Aorta (tissue), 5 donors: Measurements from ENCODE around the gene EPHA3. TPM values are rescaled to one million over a fixed set of nuclear protein-coding genes. Genes with fewer than 3 reads are reported as not detected.

Source experiments
- ATAC-seq: fragments of 200-7000 bp; cut with Tn5 transposase; one replicate; pipeline ENCODE4 v1.9.1; 2022; ENCODE audit warnings: moderate library complexity; ENCODE audit not compliant: low FRiP score
- DNase-seq, 2 donors: peaks; one replicate each; pipeline ENCODE4 v3.0.0-alpha.2; 2020
- H3K27ac ChIP-seq, 2 donors: one replicate each; pipeline ENCODE4 v1.5.1; 2013; ENCODE audit warnings: low read length in 2 of 2, mild to moderate bottlenecking in 2 of 2, moderate library complexity in 2 of 2, control low read depth in 1 of 2, inconsistent platforms in 1 of 2, low read depth in 1 of 2
- H3K27me3 ChIP-seq, 2 donors: one replicate each; pipeline ENCODE4 v1.6.1; 2013; ENCODE audit warnings: control low read depth in 1 of 2, low read length in 1 of 2, mild to moderate bottlenecking in 1 of 2, moderate library complexity in 1 of 2; ENCODE audit not compliant: insufficient read depth in 2 of 2, control insufficient read depth in 1 of 2
- H3K36me3 ChIP-seq, 2 donors: one replicate each; pipeline ENCODE4 v1.6.1; 2013; ENCODE audit warnings: control low read depth in 1 of 2, low read length in 1 of 2, mild to moderate bottlenecking in 1 of 2; ENCODE audit not compliant: insufficient read depth in 2 of 2, control insufficient read depth in 1 of 2
- H3K4me1 ChIP-seq, 2 donors: one replicate each; pipeline ENCODE4 v1.6.1; 2013; ENCODE audit warnings: low read length in 2 of 2, control low read depth in 1 of 2, mild to moderate bottlenecking in 1 of 2, moderate library complexity in 1 of 2; ENCODE audit not compliant: insufficient read depth in 2 of 2, control insufficient read depth in 1 of 2
- H3K4me3 ChIP-seq, 2 donors: one replicate each; pipeline ENCODE4 v1.5.1; 2013; ENCODE audit warnings: low read length in 2 of 2, control low read depth in 1 of 2, mild to moderate bottlenecking in 1 of 2
- H3K9me3 ChIP-seq: one replicate; pipeline ENCODE4 v1.6.1; 2013; ENCODE audit warnings: mild to moderate bottlenecking, low read length; ENCODE audit not compliant: control insufficient read depth
- WGBS, 2 donors: extraction: QIAGEN DNeasy Blood & Tissue Kit; methylation state at CpG; one replicate each; pipeline ENCODE4 v1.1.7; 2013; 5-methylcytosine and 5-hydroxymethylcytosine counted together
- intact Hi-C, 2 donors: fragments of 100-400 bp; cut with DNase I; formaldehyde crosslinking; loops; one replicate each; pipeline versions ENCODE4 v1.14.2 to v1.15.0; 2022
- polyA plus RNA-seq, 2 donors: library from polyadenylated mRNA; stranded (reverse); fragments of 200-250 nt; gene quantifications; one replicate each; pipeline ENCODE4 v1.2.3, GENCODE V29; 2013
- total RNA-seq, 2 donors: library from RNA; stranded (reverse); fragmentation: NEBNext Ultra II Directional; extraction: Animal tissue kit (Norgen Biotek cat#: 25700); gene quantifications; one replicate each; pipeline ENCODE4 v1.2.1, GENCODE V29; 2021
- donor health status: healthy with polysubstance abuse.
- donor health status: Bipolar disorder and iron deficiency.
- donor health status: DM: no; HTN: no; CAD: no.
- donor health status: DM: no; HTN: no; CAD: no.
- donor health status: DM: yes; HTN: yes; CAD: no.

EPHA3 gene
- total and polyA plus RNA-seq, 4 donors: 1.0 to 19.3 (median 6.7) TPM

DNA sequence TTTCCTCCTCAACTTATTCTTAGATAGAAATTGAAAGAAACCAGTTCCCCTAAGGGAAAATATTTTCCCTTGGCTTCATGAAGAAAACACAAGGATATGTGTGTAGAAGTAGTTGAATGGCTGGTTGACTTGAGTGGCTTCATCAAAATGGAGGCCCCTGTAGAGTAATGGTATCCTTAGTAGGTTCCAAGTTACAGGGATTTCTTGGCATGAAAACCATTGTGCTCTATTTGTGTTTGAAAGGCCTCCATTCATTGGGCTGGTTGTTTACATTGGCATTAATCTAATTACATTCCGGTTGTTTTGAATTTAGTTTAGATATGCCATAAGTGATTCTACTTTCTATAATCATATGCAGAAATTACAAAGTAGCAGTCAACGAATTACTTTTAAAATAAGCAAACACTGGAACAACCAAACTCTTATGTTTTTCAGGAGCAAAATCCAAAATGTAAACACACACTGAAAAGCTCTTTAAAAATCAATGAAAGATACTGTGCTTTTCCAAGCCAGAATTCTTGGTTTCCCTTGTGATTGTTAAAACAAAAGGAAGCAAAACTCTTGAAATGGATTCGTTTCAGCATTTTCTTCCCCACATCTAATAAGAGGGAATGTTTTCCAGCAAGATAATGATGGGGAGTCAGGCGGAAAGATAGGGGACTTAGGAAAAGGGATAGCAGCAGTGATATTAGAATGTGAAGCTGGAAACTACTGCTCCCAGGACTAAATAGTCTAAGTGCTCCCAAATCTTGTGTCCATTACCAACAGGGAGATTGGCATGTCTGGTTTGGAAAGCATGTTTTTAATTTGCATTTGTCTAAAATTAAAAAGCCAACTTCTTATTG, 77.0 kb downstream of the EPHA3 start:
- no peaks in the 10 kb centered on the region for H3K9me3 ChIP-seq
- intact Hi-C loops: no loop called here
- no peak overlapping the region for H3K27ac ChIP-seq
- 41 to 44% methylated on average over 4 of the region's 4 CpGs for WGBS, 2 donors
- H3K4me3 ChIP-seq: no peak overlapping the region
- no peaks in the 10 kb centered on the region for H3K27me3 ChIP-seq
- no peak for ATAC-seq
- no peaks in the 10 kb centered on the region for H3K36me3 ChIP-seq
- no peaks in the 10 kb centered on the region for H3K4me1 ChIP-seq
- DNase-seq: no peak

GRCh38 chr3:89186456-89186855, 79.0 kb downstream of the EPHA3 start:
- Histone ChIP-seq H3K4me1 (no peaks in the 10 kb centered on the region), H3K9me3 (no peaks in the 10 kb centered on the region), H3K4me3 (no peak overlapping the region), H3K27me3 (no peaks in the 10 kb centered on the region), H3K36me3 (no peaks in the 10 kb centered on the region), H3K27ac (no peak overlapping the region)
- no peak for DNase-seq
- 90 to 91% methylated on average over 4 of the region's 4 CpGs for WGBS, 2 donors
- no peak for ATAC-seq
- intact Hi-C loops: no loop called here

- Histone ChIP-seq H3K27ac (no peak overlapping the region), H3K4me1 (no peaks in the 10 kb centered on the region)
- WGBS, 2 donors: 78 to 79% methylated on average over 3 of the region's 3 CpGs
Measured at GRCh38 chr3:89198591-89198990, 91.2 kb downstream of the EPHA3 start.

GRCh38 chr3:89212619-89213018, 105.2 kb downstream of the EPHA3 start:
- Histone ChIP-seq H3K36me3 (no peaks in the 10 kb centered on the region), H3K27me3 (no peaks in the 10 kb centered on the region), H3K4me1 (no peaks in the 10 kb centered on the region), H3K27ac (no peak overlapping the region), H3K9me3 (no peaks in the 10 kb centered on the region), H3K4me3 (no peak overlapping the region)
- WGBS, 2 donors: 60% methylated on average over 1 of the region's 1 CpG
- intact Hi-C loops: no loop called here
- ATAC-seq: no peak
- no peak for DNase-seq

More at GRCh38 chr3:89198591-89198990, 91.2 kb downstream of the EPHA3 start:
- no peaks in the 10 kb centered on the region for H3K27me3 ChIP-seq
- H3K36me3 ChIP-seq: no peaks in the 10 kb centered on the region
- H3K9me3 ChIP-seq: no peaks in the 10 kb centered on the region
- ATAC-seq (no peak), DNase-seq (no peak)
- H3K4me3 ChIP-seq: no peak overlapping the region
- intact Hi-C loops: no loop called here

DNA sequence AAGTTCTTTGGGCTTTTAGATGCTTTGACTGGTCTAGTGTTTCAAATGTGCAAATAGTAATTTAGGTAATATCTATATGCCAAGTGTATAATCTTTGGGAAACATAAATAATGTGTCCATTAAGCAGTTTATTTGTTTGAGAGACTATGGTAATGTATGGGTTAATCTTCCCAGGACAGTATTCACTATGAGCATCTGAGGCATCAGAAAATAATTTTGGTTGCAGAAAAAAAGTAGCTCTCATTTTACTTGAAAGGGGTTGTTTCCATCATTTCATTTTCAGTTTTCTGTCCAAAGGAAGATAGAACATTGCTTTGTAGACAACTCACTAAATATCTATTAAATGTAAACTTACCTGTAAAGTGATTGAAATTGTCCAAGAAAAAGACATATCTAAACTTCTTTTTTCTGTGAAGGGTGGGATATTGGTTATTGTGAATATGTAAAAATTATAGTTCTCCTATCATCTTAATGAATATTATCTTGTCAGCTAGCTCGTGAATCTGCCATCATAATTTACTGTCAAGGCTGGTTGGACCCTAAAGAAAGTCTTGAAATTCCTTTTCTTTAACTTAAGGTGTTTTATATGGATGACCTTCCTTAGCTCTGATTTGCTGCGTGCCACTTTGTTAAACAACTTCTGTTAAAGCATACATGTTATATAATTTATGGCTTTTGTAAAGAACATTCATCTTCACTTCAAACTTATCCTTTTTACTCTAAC, 108.8 kb downstream of the EPHA3 start:
- Histone ChIP-seq H3K4me3 (no peak overlapping the region), H3K4me1 (no peaks in the 10 kb centered on the region), H3K9me3 (no peaks in the 10 kb centered on the region), H3K36me3 (no peaks in the 10 kb centered on the region), H3K27me3 (no peaks in the 10 kb centered on the region), H3K27ac (no peak overlapping the region)
- no peak for DNase-seq
- ATAC-seq: no peak
- intact Hi-C loops: no loop called here
- 57 to 70% methylated on average over 2 of the region's 2 CpGs for WGBS, 2 donors

DNA sequence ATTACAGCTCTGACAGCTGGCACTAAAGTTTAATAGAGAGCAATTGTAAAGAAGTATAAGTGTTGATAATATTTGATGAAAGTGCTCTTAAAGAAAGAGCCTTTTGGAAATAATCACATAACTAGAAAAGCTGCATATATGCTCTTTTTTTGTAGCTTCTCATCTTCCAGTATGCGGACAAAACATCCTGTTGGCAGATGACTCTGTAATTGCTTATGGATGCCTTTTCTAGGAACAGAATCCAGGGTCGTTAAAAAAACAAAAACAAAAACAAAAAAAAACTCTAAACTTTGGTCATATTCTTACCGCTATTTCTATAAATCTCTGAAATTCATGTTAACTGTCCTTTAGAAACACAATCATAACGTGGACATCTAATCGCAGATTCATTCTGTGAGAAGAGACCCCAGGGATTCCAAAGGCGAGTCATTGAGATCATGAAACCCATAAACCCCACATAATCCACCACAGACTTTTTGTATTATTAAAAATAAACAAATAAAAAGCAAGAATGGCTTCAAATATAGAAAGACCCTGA, 109.8 kb downstream of the EPHA3 start:
- Histone ChIP-seq H3K36me3 (no peaks in the 10 kb centered on the region), H3K27me3 (no peaks in the 10 kb centered on the region), H3K9me3 (no peaks in the 10 kb centered on the region), H3K27ac (no peak overlapping the region), H3K4me3 (no peak overlapping the region), H3K4me1 (no peaks in the 10 kb centered on the region)
- WGBS, 2 donors: 70 to 76% methylated on average over 6 of the region's 6 CpGs
- ATAC-seq (no peak), DNase-seq (no peak)
- intact Hi-C loops: no loop called here

GRCh38 chr3:89221924-89222323, 114.5 kb downstream of the EPHA3 start:
- intact Hi-C loops: no loop called here
- no peaks in the 10 kb centered on the region for H3K9me3 ChIP-seq
- no peak overlapping the region for H3K27ac ChIP-seq
- WGBS, 2 donors: 92 to 93% methylated on average over 1 of the region's 1 CpG
- no peak for DNase-seq
- H3K4me1 ChIP-seq: no peaks in the 10 kb centered on the region
- no peaks in the 10 kb centered on the region for H3K27me3 ChIP-seq
- H3K36me3 ChIP-seq: no peaks in the 10 kb centered on the region
- H3K4me3 ChIP-seq: no peak overlapping the region
- ATAC-seq: no peak

- DNase-seq: no peak
- intact Hi-C loops: no loop called here
Measured at GRCh38 chr3:89223188-89223587, 115.8 kb downstream of the EPHA3 start.

More at GRCh38 chr3:89223188-89223587, 115.8 kb downstream of the EPHA3 start:
- 60 to 73% methylated on average over 6 of the region's 6 CpGs for WGBS, 2 donors
- Histone ChIP-seq H3K27ac (no peak overlapping the region), H3K36me3 (no peaks in the 10 kb centered on the region), H3K27me3 (no peaks in the 10 kb centered on the region), H3K4me3 (no peak overlapping the region), H3K9me3 (no peaks in the 10 kb centered on the region), H3K4me1 (peaks cover 0 to 4% of the 10 kb centered on the region in 2 donors)
- ATAC-seq: no peak
